Spleen (tissue), 11 donors: ENCODE data around the gene NHSL1. TPM values are rescaled to one million over a fixed set of nuclear protein-coding genes. Genes with fewer than 3 reads are reported as not detected.

Source experiments
- DNase-seq: peaks from one replicate; pipeline ENCODE4 v3.0.0-alpha.2; 2020
- H3K27ac ChIP-seq, 8 donors: fragments of 200-600 bp; sonication (generic) in 7 of 8; 1 replicate in 4 of 8; 2 replicates in 4 of 8; pipeline versions ENCODE4 v1.5.0 to v1.8.0; 2016 to 2021; ENCODE audit warnings: inconsistent platforms in 4 of 8, mild to moderate bottlenecking in 4 of 8, moderate library complexity in 1 of 8
- H3K27me3 ChIP-seq, 7 donors: fragments of 200-600 bp; sonication (generic) in 6 of 7; replicated peaks in 1 of 7; 1 replicate in 4 of 7; 2 replicates in 3 of 7; pipeline versions ENCODE4 v1.5.0 to v1.8.0; 2016 to 2021; ENCODE audit warnings: inconsistent platforms in 3 of 7, mild to moderate bottlenecking in 1 of 7
- H3K36me3 ChIP-seq, 6 donors: fragments of 200-600 bp; sonication (generic) in 5 of 6; 1 replicate in 4 of 6; 2 replicates in 2 of 6; pipeline versions ENCODE4 v1.5.0 to v1.8.0; 2016 to 2021; ENCODE audit warnings: inconsistent platforms in 2 of 6
- H3K4me1 ChIP-seq, 6 donors: fragments of 200-600 bp; sonication (generic) in 5 of 6; 1 replicate in 3 of 6; 2 replicates in 3 of 6; pipeline versions ENCODE4 v1.5.0 to v1.8.0; 2016 to 2021; ENCODE audit warnings: inconsistent platforms in 3 of 6
- H3K4me3 ChIP-seq, 8 donors: fragments of 200-600 bp; sonication (generic) in 7 of 8; 1 replicate in 4 of 8; 2 replicates in 4 of 8; pipeline versions ENCODE4 v1.5.0 to v1.8.0; 2016 to 2021; ENCODE audit warnings: inconsistent platforms in 4 of 8, mild to moderate bottlenecking in 4 of 8, moderate library complexity in 2 of 8
- H3K9me3 ChIP-seq, 8 donors: fragments of 200-600 bp; sonication (generic) in 7 of 8; 1 replicate in 4 of 8; 2 replicates in 4 of 8; pipeline versions ENCODE4 v1.5.0 to v1.8.0; 2016 to 2021; ENCODE audit warnings: inconsistent platforms in 4 of 8
- CTCF ChIP-seq, 11 experiments: fragments of 200-600 bp in 7 of 11; fragments of 450-650 bp in 4 of 11; sonication (generic) in 4 of 11; IDR thresholded peaks in 8 of 11; conservative IDR thresholded peaks in 3 of 11; 1 replicate in 7 of 11; 2 replicates in 4 of 11; pipeline versions ENCODE4 v1.4.0 to v1.8.0; 2016 to 2021; ENCODE audit warnings: antibody characterized with exemption in 11 of 11, inconsistent platforms in 4 of 11, mild to moderate bottlenecking in 1 of 11
- POLR2A ChIP-seq, 3 donors: fragments of 450-650 bp; IDR thresholded peaks; one replicate each; pipeline ENCODE4 v1.5.1; 2017; ENCODE audit warnings: antibody characterized with exemption in 3 of 3, mild to moderate bottlenecking in 1 of 3
- POLR2AphosphoS5 ChIP-seq, 3 donors: sonication (generic); formaldehyde crosslinking; IDR thresholded peaks; one replicate each; pipeline ENCODE4 v1.5.1; 2017; ENCODE audit warnings: antibody characterized with exemption in 3 of 3
- WGBS, 5 donors: extraction: QIAGEN DNeasy Blood & Tissue Kit in 3 of 5; methylation state at CpG; one replicate each; pipeline versions ENCODE4 v1.1.5 to v1.1.7; 2013 to 2018; 5-methylcytosine and 5-hydroxymethylcytosine counted together
- intact Hi-C: fragments of 100-400 bp; cut with DNase I; formaldehyde crosslinking; loops from one replicate; pipeline ENCODE4 v1.15.0; 2023; ENCODE audit warnings: low total_unique reads
- polyA plus RNA-seq, 3 donors: library from polyadenylated mRNA; stranded (reverse); fragments of 200-250 nt; gene quantifications; one replicate each; pipeline ENCODE4 v1.2.1, GENCODE V29; 2013
- total RNA-seq, 7 donors: library from RNA; depleted of rRNA in 3 of 7; stranded (reverse); fragments of >200 nt in 3 of 7; fragmentation: NEBNext Ultra II Directional in 4 of 7; extraction: Animal tissue kit (Norgen Biotek cat#: 25700) in 4 of 7; gene quantifications; one replicate each; pipeline versions ENCODE4 v1.1.0 to v1.2.1, GENCODE V29; 2016 to 2021
- donor health status: healthy with polysubstance abuse.
- donor health status: DM: no; HTN: no; CAD: no; lungs with moderate emphysema.
- donor health status: DM: no; HTN: no; CAD: no.
- donor health status: Bipolar disorder and iron deficiency.
- donor health status: healthy.
- donor health status: DM: no; HTN: no; CAD: no.
- donor health status: DM: yes; HTN: yes; CAD: no.

The NHSL1 gene
- total and polyA plus RNA-seq, 10 donors: 0.39 to 14.0 (median 6.7) TPM

GRCh38 chr6:138422861-138423260, 76.4 kb downstream of the NHSL1 start:
- intact Hi-C loops: loop anchor here (10.0 kb wide), 2 partner anchors 308 to 342 kb away; no protein-coding TSS in a partner anchor
- Histone ChIP-seq H3K4me3 (no peak overlapping the region), H3K4me1 (peaks cover 0 to 17% (median 7%) of the 10 kb centered on the region in 6 donors), H3K36me3 (peaks cover 0 to 29% (median 12%) of the 10 kb centered on the region in 6 donors), H3K27me3 (no peaks in the 10 kb centered on the region), H3K27ac (peak overlapping the region in 2 of 8 donors; percentile 43 to 63), H3K9me3 (no peaks in the 10 kb centered on the region)
- TF ChIP-seq POLR2AphosphoS5 (IDR thresholded peaks at IDR 0.05) (no peak), POLR2A (IDR thresholded peaks at IDR 0.05) (no peak), CTCF (IDR thresholded peaks at IDR 0.05 in 8 of 11, conservative IDR thresholded peaks at IDR 0.05 in 3 of 11) (no peak)
- no peak for DNase-seq

- no peak overlapping the region for H3K27ac ChIP-seq
- WGBS, 5 donors: 91 to 99% (median 97%) methylated on average over 10 of the region's 10 CpGs
- DNase-seq: no peak
These were observed 77.7 kb downstream of the NHSL1 start for GRCh38 chr6:138421608-138422007.

GRCh38 chr6:138421089-138421488, 78.2 kb downstream of the NHSL1 start:
- 75 to 81% (median 79%) methylated on average over 6 of the region's 6 CpGs for WGBS, 5 donors

More at GRCh38 chr6:138421608-138422007, 77.7 kb downstream of the NHSL1 start:
- H3K4me3 ChIP-seq: no peak overlapping the region
- peaks cover 0 to 17% (median 7%) of the 10 kb centered on the region in 6 donors for H3K4me1 ChIP-seq
- TF ChIP-seq POLR2A (IDR thresholded peaks at IDR 0.05): no peak
- no peak for TF ChIP-seq CTCF (IDR thresholded peaks at IDR 0.05 in 8 of 11, conservative IDR thresholded peaks at IDR 0.05 in 3 of 11)
- TF ChIP-seq POLR2AphosphoS5 (IDR thresholded peaks at IDR 0.05): no peak
- intact Hi-C loops: loop anchor here (10.0 kb wide), 2 partner anchors 307 to 343 kb away; no protein-coding TSS in a partner anchor
- peaks cover 0 to 41% (median 12%) of the 10 kb centered on the region in 6 donors for H3K36me3 ChIP-seq
- no peaks in the 10 kb centered on the region for H3K27me3 ChIP-seq
- no peaks in the 10 kb centered on the region for H3K9me3 ChIP-seq

More at GRCh38 chr6:138421089-138421488, 78.2 kb downstream of the NHSL1 start:
- no peaks in the 10 kb centered on the region for H3K9me3 ChIP-seq
- H3K4me3 ChIP-seq: no peak overlapping the region
- intact Hi-C loops: loop anchor here (10.0 kb wide), 2 partner anchors 306 to 344 kb away; no protein-coding TSS in a partner anchor
- no peaks in the 10 kb centered on the region for H3K27me3 ChIP-seq
- no peak for DNase-seq
- H3K36me3 ChIP-seq: peaks cover 0 to 47% (median 12%) of the 10 kb centered on the region in 6 donors
- no peak for TF ChIP-seq POLR2A (IDR thresholded peaks at IDR 0.05)
- no peak for TF ChIP-seq POLR2AphosphoS5 (IDR thresholded peaks at IDR 0.05)
- no peak for TF ChIP-seq CTCF (IDR thresholded peaks at IDR 0.05 in 8 of 11, conservative IDR thresholded peaks at IDR 0.05 in 3 of 11)
- no peak overlapping the region for H3K27ac ChIP-seq
- H3K4me1 ChIP-seq: peaks cover 0 to 17% (median 7%) of the 10 kb centered on the region in 6 donors
